ENCODE data around the gene NSUN6.

NSUN6 gene

DNA sequence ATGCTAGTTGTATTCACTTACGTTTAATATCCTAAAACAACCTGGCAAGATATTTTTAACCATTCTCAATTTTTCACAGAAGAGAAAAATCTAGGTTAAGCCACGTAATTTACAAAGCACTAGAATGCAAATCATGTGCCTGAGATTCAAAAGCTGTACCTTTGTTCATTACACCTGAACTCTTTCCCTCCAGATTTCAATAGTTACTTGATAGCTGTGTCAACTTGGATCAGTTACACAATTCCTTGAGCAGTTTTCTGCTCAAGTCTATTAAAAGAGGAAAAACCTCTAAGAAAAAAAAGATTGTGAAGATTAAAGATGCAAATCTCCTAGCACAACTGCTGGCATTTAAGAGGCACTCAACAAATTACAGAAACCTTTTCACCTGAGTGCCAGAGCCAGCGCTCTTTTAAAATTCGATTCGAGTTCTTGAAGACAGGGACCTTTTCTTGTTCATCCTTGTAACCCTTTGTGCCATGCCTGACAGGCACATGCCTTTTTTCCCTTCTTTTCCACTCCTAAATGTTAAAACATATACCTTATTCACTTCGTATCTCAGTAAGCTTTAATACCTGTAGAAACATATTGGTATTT is 886 bp downstream of the NSUN6 start:
- H3K36me3 ChIP-seq (ENCODE audit: control insufficient read depth in 1 of 2, insufficient read depth in 2 of 2, low read length in 2 of 2), result peaks cover 0 to 3% of the 10 kb centered on the region in 2 experiments
- no peak overlapping the region for H3K23ac ChIP-seq (ENCODE audit: low read length)
- no peak overlapping the region for H2AFZ ChIP-seq (ENCODE audit: insufficient read depth, low read length, poor library complexity)
- H3K14ac ChIP-seq (ENCODE audit: low read length), result no peak overlapping the region
- no CpG with 5 or more reads among the region's 6 CpGs for WGBS (ENCODE audit: extremely low coverage, insufficient coverage, insufficient read length)
- H3K18ac ChIP-seq (ENCODE audit: low read length), result no peak overlapping the region
- H3K4ac ChIP-seq (ENCODE audit: low read depth, low read length), result no peak overlapping the region
- H3K4me2 ChIP-seq (ENCODE audit: low read length), result peak overlapping the region; percentile 82
- H2AK5ac ChIP-seq (ENCODE audit: low read length), result no peak overlapping the region
- no peak overlapping the region for H4K91ac ChIP-seq (ENCODE audit: low read depth, low read length)
- H3K4me3 ChIP-seq (ENCODE audit: low read depth, low read length), result no peak overlapping the region
- H4K8ac ChIP-seq (ENCODE audit: low read depth, low read length), result no peak overlapping the region
- peaks cover 2% of the 10 kb centered on the region for H3K79me2 ChIP-seq (ENCODE audit: control insufficient read depth, insufficient read depth, low read length, poor library complexity)
- H3K27ac ChIP-seq (ENCODE audit: low read depth, low read length), result no peak overlapping the region
- peak in 1 of 2 donors; percentile 17 for DNase-seq
- no peak overlapping the region for H3K9ac ChIP-seq (ENCODE audit: low read length)
- no peaks in the 10 kb centered on the region for H3K9me3 ChIP-seq (ENCODE audit: insufficient read depth, low read depth, low read length)
- H3K79me1 ChIP-seq (ENCODE audit: low read length), result peaks cover 4% of the 10 kb centered on the region
- H4K12ac ChIP-seq (ENCODE audit: low read depth, low read length), result no peak overlapping the region
- H3K27me3 ChIP-seq (ENCODE audit: insufficient read depth, low read length), result no peaks in the 10 kb centered on the region
- H2BK5ac ChIP-seq (ENCODE audit: low read depth, low read length, poor library complexity), result no peak overlapping the region
- no peak overlapping the region for H2BK12ac ChIP-seq (ENCODE audit: low read length)
- no peaks in the 10 kb centered on the region for H3K4me1 ChIP-seq (ENCODE audit: control insufficient read depth in 1 of 2, insufficient read depth in 2 of 2, low read length in 2 of 2)
- H2BK120ac ChIP-seq (ENCODE audit: insufficient read depth, low read length, poor library complexity), result no peak overlapping the region

- Histone ChIP-seq H3K36me3 (ENCODE audit: control insufficient read depth in 1 of 2, insufficient read depth in 2 of 2, low read length in 2 of 2) (peaks cover 0 to 6% of the 10 kb centered on the region in 2 experiments), H3K4ac (ENCODE audit: low read depth, low read length) (peak overlapping the region; percentile 17), H4K12ac (ENCODE audit: low read depth, low read length) (no peak overlapping the region), H2BK120ac (ENCODE audit: insufficient read depth, low read length, poor library complexity) (peak overlapping the region; percentile 33), H3K79me2 (ENCODE audit: control insufficient read depth, insufficient read depth, low read length, poor library complexity) (peaks cover 2% of the 10 kb centered on the region), H3K4me1 (ENCODE audit: control insufficient read depth in 1 of 2, insufficient read depth in 2 of 2, low read length in 2 of 2) (no peaks in the 10 kb centered on the region), H3K4me2 (ENCODE audit: low read length) (no peak overlapping the region), H3K9me3 (ENCODE audit: insufficient read depth, low read depth, low read length) (no peaks in the 10 kb centered on the region), H3K14ac (ENCODE audit: low read length) (no peak overlapping the region), H3K27me3 (ENCODE audit: insufficient read depth, low read length) (no peaks in the 10 kb centered on the region), H3K4me3 (ENCODE audit: low read depth, low read length) (no peak overlapping the region), H2AFZ (ENCODE audit: insufficient read depth, low read length, poor library complexity) (no peak overlapping the region), H4K8ac (ENCODE audit: low read depth, low read length) (peak overlapping the region; percentile 28), H3K18ac (ENCODE audit: low read length) (no peak overlapping the region), H3K27ac (ENCODE audit: low read depth, low read length) (no peak overlapping the region), H3K23ac (ENCODE audit: low read length) (no peak overlapping the region), H3K79me1 (ENCODE audit: low read length) (peaks cover 4% of the 10 kb centered on the region), H3K9ac (ENCODE audit: low read length) (no peak overlapping the region), H2BK5ac (ENCODE audit: low read depth, low read length, poor library complexity) (no peak overlapping the region), H2BK12ac (ENCODE audit: low read length) (no peak overlapping the region), H2AK5ac (ENCODE audit: low read length) (no peak overlapping the region), H4K91ac (ENCODE audit: low read depth, low read length) (no peak overlapping the region)
- no CpG with 5 or more reads among the region's 7 CpGs for WGBS (ENCODE audit: extremely low coverage, insufficient coverage, insufficient read length)
- no peak for DNase-seq
Observed at GRCh38 chr10:18649364-18649959, 1.9 kb downstream of the NSUN6 start.

- Histone ChIP-seq H3K4me3 (ENCODE audit: low read depth, low read length) (no peak overlapping the region), H4K8ac (ENCODE audit: low read depth, low read length) (no peak overlapping the region), H3K14ac (ENCODE audit: low read length) (no peak overlapping the region), H2AK5ac (ENCODE audit: low read length) (no peak overlapping the region), H3K18ac (ENCODE audit: low read length) (no peak overlapping the region), H3K27ac (ENCODE audit: low read depth, low read length) (no peak overlapping the region), H3K79me2 (ENCODE audit: control insufficient read depth, insufficient read depth, low read length, poor library complexity) (peaks cover 2% of the 10 kb centered on the region), H2BK12ac (ENCODE audit: low read length) (no peak overlapping the region), H2BK5ac (ENCODE audit: low read depth, low read length, poor library complexity) (no peak overlapping the region), H3K9ac (ENCODE audit: low read length) (no peak overlapping the region), H2BK120ac (ENCODE audit: insufficient read depth, low read length, poor library complexity) (no peak overlapping the region), H3K9me3 (ENCODE audit: insufficient read depth, low read depth, low read length) (no peaks in the 10 kb centered on the region), H4K12ac (ENCODE audit: low read depth, low read length) (no peak overlapping the region), H3K4me2 (ENCODE audit: low read length) (no peak overlapping the region), H3K36me3 (ENCODE audit: control insufficient read depth in 1 of 2, insufficient read depth in 2 of 2, low read length in 2 of 2) (peaks cover 0 to 6% of the 10 kb centered on the region in 2 experiments), H3K79me1 (ENCODE audit: low read length) (peaks cover 4% of the 10 kb centered on the region), H2AFZ (ENCODE audit: insufficient read depth, low read length, poor library complexity) (no peak overlapping the region), H3K4ac (ENCODE audit: low read depth, low read length) (no peak overlapping the region), H3K27me3 (ENCODE audit: insufficient read depth, low read length) (no peaks in the 10 kb centered on the region), H4K91ac (ENCODE audit: low read depth, low read length) (no peak overlapping the region), H3K23ac (ENCODE audit: low read length) (no peak overlapping the region), H3K4me1 (ENCODE audit: control insufficient read depth in 1 of 2, insufficient read depth in 2 of 2, low read length in 2 of 2) (no peaks in the 10 kb centered on the region)
- no peak for DNase-seq
- no CpG with 5 or more reads among the region's 3 CpGs for WGBS (ENCODE audit: extremely low coverage, insufficient coverage, insufficient read length)
Observed at GRCh38 chr10:18647945-18648344, 3.4 kb downstream of the NSUN6 start.

DNA sequence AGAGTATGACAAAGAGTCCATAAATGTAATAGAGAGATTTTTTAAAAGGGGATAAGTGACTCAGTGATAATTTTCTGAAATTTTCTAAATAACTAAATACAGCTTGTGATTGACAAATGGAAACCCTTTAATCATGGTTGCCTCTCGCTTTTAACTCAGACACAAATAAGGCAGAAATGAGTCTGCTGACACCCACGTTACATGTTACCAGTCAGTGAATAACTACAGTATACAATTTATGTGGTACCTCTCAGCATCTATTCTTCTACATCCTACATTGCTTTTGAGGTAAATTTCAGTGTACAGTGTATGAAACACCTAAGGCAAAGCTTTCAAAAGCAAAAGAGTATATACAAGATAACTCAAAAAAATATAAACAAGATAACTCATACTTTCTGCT is 4.2 kb downstream of the NSUN6 start:
- H3K18ac ChIP-seq (ENCODE audit: low read length), result no peak overlapping the region

More for the DNA sequence above, 4.2 kb downstream of the NSUN6 start:
- Histone ChIP-seq H4K8ac (ENCODE audit: low read depth, low read length) (no peak overlapping the region), H2BK5ac (ENCODE audit: low read depth, low read length, poor library complexity) (no peak overlapping the region), H4K12ac (ENCODE audit: low read depth, low read length) (no peak overlapping the region), H3K9ac (ENCODE audit: low read length) (no peak overlapping the region), H3K9me3 (ENCODE audit: insufficient read depth, low read depth, low read length) (no peaks in the 10 kb centered on the region), H3K4me1 (ENCODE audit: control insufficient read depth in 1 of 2, insufficient read depth in 2 of 2, low read length in 2 of 2) (no peaks in the 10 kb centered on the region), H3K4me3 (ENCODE audit: low read depth, low read length) (no peak overlapping the region), H3K4ac (ENCODE audit: low read depth, low read length) (no peak overlapping the region), H3K23ac (ENCODE audit: low read length) (no peak overlapping the region), H3K14ac (ENCODE audit: low read length) (no peak overlapping the region), H3K36me3 (ENCODE audit: control insufficient read depth in 1 of 2, insufficient read depth in 2 of 2, low read length in 2 of 2) (peaks cover 0 to 7% of the 10 kb centered on the region in 2 experiments), H2AFZ (ENCODE audit: insufficient read depth, low read length, poor library complexity) (no peak overlapping the region), H3K79me1 (ENCODE audit: low read length) (peaks cover 4% of the 10 kb centered on the region), H3K79me2 (ENCODE audit: control insufficient read depth, insufficient read depth, low read length, poor library complexity) (peaks cover 2% of the 10 kb centered on the region), H2AK5ac (ENCODE audit: low read length) (no peak overlapping the region), H3K27me3 (ENCODE audit: insufficient read depth, low read length) (no peaks in the 10 kb centered on the region), H3K4me2 (ENCODE audit: low read length) (no peak overlapping the region), H3K27ac (ENCODE audit: low read depth, low read length) (no peak overlapping the region), H2BK12ac (ENCODE audit: low read length) (no peak overlapping the region), H4K91ac (ENCODE audit: low read depth, low read length) (no peak overlapping the region), H2BK120ac (ENCODE audit: insufficient read depth, low read length, poor library complexity) (no peak overlapping the region)
- no CpG with 5 or more reads among the region's 2 CpGs for WGBS (ENCODE audit: extremely low coverage, insufficient coverage, insufficient read length)
- DNase-seq, result no peak
